Spinal cord (tissue), 10 donors: ENCODE results near the gene RNF6. TPM values are rescaled to one million over a fixed set of nuclear protein-coding genes. Genes with fewer than 3 reads are reported as not detected.

Experiments used
- DNase-seq, 6 donors: peaks; one replicate each; pipeline versions ENCODE4 v3.0.0 to v3.0.0-alpha.2; 2013 to 2015; ENCODE audit warnings: low spot score in 6 of 6, low read depth in 4 of 6
- H3K27ac ChIP-seq: one replicate; pipeline ENCODE4 v1.5.1; 2013; ENCODE audit warnings: low read depth, low read length, control low read depth
- H3K27me3 ChIP-seq: one replicate; pipeline ENCODE4 v1.6.1; 2013; ENCODE audit warnings: low read length; ENCODE audit not compliant: control insufficient read depth, insufficient read depth
- H3K36me3 ChIP-seq: one replicate; pipeline ENCODE4 v1.6.1; 2013; ENCODE audit warnings: low read length; ENCODE audit not compliant: control insufficient read depth, insufficient read depth
- H3K4me1 ChIP-seq: one replicate; pipeline ENCODE4 v1.6.1; 2013; ENCODE audit warnings: low read length; ENCODE audit not compliant: control insufficient read depth, insufficient read depth
- H3K4me3 ChIP-seq: one replicate; pipeline ENCODE4 v1.5.1; 2013; ENCODE audit warnings: low read depth, low read length, control low read depth
- H3K9me3 ChIP-seq: one replicate; pipeline ENCODE4 v1.6.1; 2013; ENCODE audit warnings: low read length; ENCODE audit not compliant: control insufficient read depth, insufficient read depth
- WGBS: methylation state at CpG from one replicate; pipeline ENCODE4 v1.1.5; 2013; ENCODE audit warnings: missing lambda C conversion rate; ENCODE audit not compliant: insufficient coverage; 5-methylcytosine and 5-hydroxymethylcytosine counted together
- polyA plus RNA-seq, 2 donors: library from polyadenylated mRNA; unstranded; fragments of 120-200 nt; gene quantifications; one replicate each; pipeline ENCODE4 v1.2.1, GENCODE V29; 2013; ENCODE audit not compliant: insufficient read length in 2 of 2
- total RNA-seq, 2 donors: library from RNA; depleted of rRNA in 1 of 2; stranded (reverse); fragments of 120-200 nt in 1 of 2; fragments of >200 nt in 1 of 2; gene quantifications; one replicate each; pipeline versions ENCODE4 v1.2.3 to v1.2.4, GENCODE V29; 2013 to 2014
- donor health status: healthy.

Gene RNF6
- total and polyA plus RNA-seq, 4 donors: 17.9 to 32.1 (median 24.7) TPM

DNA sequence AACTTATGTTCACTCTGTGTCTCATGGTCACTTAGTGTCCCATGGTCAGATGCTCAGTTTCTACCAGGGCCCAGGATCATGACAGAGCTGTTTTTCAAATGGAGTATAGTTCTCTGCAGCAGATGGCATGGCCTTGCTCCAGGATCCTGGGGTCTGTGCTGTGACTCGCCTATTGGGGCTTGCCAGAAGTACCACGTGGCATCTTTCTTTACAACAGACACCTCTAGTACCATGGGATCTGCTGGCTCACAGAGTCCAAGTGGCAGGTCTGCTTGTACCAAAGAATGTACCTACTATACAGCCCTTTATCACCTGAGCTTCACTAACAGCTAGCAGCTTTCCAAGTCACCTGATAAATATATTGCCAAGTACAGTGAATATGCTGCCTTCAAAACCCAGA lies 6.0 kb upstream of the RNF6 start:
- no peaks in the 10 kb centered on the region for H3K9me3 ChIP-seq
- H3K27me3 ChIP-seq: no peaks in the 10 kb centered on the region
- H3K4me1 ChIP-seq: no peaks in the 10 kb centered on the region
- 34% methylated on average over 2 of the region's 2 CpGs for WGBS
- H3K4me3 ChIP-seq: no peak overlapping the region
- no peak overlapping the region for H3K27ac ChIP-seq
- peak in 2 of 6 donors; percentile 37 to 78 for DNase-seq
- no peaks in the 10 kb centered on the region for H3K36me3 ChIP-seq

DNA sequence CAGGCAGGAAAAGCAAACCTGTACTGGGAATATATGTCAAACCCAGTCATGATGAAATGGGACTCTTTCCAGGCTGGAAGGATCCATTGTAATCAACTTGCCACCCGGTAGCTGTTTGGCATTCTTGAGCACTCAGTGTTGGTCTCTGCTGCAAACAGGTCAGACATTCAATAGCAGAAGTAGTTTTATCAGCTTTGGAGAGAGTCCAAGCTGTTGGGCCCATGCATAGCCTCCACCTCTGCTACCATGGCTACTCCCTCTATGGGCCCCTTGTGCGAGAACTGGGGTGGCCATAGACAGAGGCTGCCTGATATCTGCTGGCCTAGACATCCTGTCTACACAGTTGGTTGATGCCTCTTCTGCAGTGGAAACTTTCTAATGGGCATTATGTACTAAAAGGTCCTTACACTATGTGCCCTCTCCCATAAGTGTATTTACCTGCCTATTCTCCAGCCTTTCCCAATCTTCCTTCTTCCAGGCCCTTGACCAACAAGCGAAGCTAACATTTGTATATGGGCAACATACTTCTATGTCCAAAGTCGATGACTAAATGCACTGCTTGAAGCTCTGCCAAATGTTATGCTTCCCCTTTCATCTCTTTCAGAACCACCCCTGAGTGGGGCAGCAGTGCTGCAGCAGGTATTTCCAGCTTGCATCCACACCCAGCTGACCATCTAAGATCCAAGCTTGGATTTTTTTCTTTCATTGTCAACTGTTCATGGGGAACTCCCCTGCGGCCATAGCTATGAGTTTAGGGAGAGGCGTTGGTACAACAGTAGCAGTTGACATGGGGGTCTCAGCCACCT lies 5.3 kb upstream of the RNF6 start:
- WGBS: 66% methylated on average over 5 of the region's 6 CpGs
- H3K36me3 ChIP-seq: no peaks in the 10 kb centered on the region
- H3K27ac ChIP-seq: no peak overlapping the region
- DNase-seq: no peak
- no peaks in the 10 kb centered on the region for H3K9me3 ChIP-seq
- no peak overlapping the region for H3K4me3 ChIP-seq
- peaks cover 3% of the 10 kb centered on the region for H3K4me1 ChIP-seq
- no peaks in the 10 kb centered on the region for H3K27me3 ChIP-seq

DNA sequence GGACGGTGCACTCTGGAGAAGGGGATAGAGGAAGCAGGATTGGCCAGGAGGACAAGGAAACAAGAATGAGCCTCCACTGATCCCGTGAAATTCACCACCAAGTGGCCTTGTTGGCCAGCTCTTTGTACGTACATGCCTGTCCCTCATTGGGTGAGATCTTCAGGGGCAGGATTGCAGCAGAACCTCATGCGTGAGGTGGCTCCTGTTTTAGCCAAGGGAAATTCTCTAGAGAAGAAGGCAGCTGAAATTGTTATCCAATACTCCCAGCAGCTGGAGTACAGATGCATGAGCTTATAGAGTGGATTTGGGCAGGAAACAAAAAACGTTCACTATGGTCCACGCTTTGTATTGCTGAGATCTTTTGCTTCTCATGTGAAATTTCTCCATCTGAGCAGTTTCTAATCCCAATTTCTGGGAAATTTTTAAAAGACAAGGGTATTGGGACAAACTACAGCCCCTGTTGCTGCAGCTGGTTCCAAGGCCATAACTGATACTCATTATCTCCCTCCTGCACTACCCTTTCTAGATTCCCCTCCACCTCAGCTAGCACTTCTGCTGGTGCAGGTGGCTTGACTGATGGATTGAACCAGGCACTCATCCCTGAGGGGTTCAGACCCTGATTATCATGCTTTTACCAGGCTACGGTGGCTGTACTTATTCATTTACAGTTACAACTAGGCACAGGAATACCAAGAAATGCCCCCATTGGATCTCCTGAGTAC lies 3.9 kb upstream of the RNF6 start:
- H3K36me3 ChIP-seq: no peaks in the 10 kb centered on the region
- no peak for DNase-seq
- H3K4me3 ChIP-seq: no peak overlapping the region
- H3K27ac ChIP-seq: no peak overlapping the region
- peaks cover 3% of the 10 kb centered on the region for H3K4me1 ChIP-seq
- no peaks in the 10 kb centered on the region for H3K9me3 ChIP-seq
- no peaks in the 10 kb centered on the region for H3K27me3 ChIP-seq
- WGBS: 75% methylated on average over 5 of the region's 7 CpGs

DNA sequence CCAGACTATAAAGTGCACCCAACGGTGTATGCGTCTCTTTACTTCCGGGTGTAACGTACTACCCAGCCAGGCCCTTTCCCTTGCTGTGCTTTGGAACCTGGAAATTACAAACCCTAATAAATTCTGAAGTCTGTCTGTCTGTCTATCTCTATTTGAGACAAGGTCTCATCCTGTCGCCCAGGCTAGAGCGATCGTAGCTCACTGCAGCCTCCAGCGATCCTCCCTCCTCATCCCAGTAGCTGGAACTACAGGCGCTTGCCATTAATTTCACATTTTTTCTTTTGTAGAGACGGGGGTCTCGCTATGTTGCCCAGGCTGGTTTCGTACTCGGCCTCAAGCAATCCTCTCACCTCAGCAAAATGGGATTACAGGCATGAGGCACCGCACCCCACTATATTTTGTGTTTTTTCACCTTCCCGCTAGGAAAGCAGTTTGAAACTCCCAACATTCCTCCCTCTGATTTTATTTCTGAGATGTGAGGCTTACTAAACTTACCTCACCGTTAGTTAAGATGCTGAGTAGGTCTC lies 469 bp upstream of the RNF6 start:
- 8% methylated on average over 14 of the region's 16 CpGs for WGBS
- Histone ChIP-seq H3K4me1 (peaks cover 3% of the 10 kb centered on the region), H3K27ac (peak overlapping the region; percentile 96), H3K27me3 (no peaks in the 10 kb centered on the region), H3K36me3 (peaks cover 4% of the 10 kb centered on the region), H3K4me3 (peak overlapping the region; percentile 85), H3K9me3 (no peaks in the 10 kb centered on the region)
- no peak for DNase-seq

DNA sequence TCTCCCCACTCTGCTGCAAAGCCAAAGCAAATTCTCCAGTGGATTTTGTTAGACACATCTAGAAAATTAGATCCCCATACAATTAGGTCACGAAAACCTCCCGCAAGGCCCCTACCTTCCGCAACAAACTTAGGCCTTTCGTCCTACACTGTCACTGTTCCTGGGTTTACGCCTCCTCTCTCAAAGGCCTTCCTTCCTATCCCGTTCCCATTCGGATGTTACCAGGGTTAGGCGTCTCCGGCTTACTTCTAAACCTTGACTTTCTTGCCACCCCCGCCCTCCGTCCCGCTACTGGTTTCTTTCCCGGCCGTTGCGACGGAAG lies 754 bp downstream of the RNF6 start:
- H3K36me3 ChIP-seq: peaks cover 8% of the 10 kb centered on the region
- under 1% methylated on average over 16 of the region's 16 CpGs for WGBS
- no peaks in the 10 kb centered on the region for H3K9me3 ChIP-seq
- peak overlapping the region; percentile 85 for H3K4me3 ChIP-seq
- peaks cover 3% of the 10 kb centered on the region for H3K4me1 ChIP-seq
- peak overlapping the region; percentile 96 for H3K27ac ChIP-seq
- DNase-seq: no peak
- no peaks in the 10 kb centered on the region for H3K27me3 ChIP-seq

DNA sequence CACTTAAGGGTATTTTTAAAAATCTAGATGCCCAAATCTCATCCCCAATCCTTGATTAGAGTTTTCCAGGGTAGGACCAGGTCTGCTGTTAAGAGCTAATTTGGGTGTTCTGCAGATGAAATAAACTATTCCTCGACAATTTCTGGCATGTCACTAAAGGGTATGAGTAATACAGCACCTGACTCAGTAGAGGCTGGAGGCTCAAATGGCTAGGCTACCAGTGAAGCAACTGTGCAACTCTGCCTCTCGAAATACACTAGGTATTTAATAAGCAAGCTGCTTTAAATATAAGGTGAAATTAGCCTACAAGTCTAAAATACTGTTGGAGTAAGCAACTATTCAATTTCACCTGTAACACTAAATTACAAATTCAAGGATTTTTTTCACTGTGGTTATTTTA lies 1.5 kb downstream of the RNF6 start:
- no peaks in the 10 kb centered on the region for H3K9me3 ChIP-seq
- WGBS: 86% methylated on average over 1 of the region's 2 CpGs
- no peaks in the 10 kb centered on the region for H3K27me3 ChIP-seq
- no peak overlapping the region for H3K4me3 ChIP-seq
- peaks cover 3% of the 10 kb centered on the region for H3K4me1 ChIP-seq
- H3K27ac ChIP-seq: no peak overlapping the region
- DNase-seq: no peak
- H3K36me3 ChIP-seq: peaks cover 8% of the 10 kb centered on the region

DNA sequence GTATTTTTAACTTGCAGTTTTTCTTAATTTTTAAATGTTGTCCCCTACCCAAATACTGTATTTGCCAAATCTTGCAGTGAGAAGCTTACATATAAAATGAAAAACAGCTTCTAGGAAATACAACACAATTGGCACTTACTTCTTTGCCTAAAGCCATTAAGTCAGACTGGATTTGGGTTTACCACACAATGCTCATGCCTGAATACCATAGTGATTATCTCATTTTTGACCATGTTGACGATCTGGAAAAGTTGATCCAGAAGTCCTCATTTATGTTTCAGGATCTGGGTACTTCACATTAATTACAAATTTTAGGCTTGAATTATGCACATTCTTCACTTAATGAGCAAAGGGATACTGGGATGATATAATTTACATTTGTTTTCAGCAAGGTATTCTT lies 2.4 kb downstream of the RNF6 start:
- no CpG with 5 or more reads among the region's 1 CpG for WGBS
- no peaks in the 10 kb centered on the region for H3K9me3 ChIP-seq
- peaks cover 12% of the 10 kb centered on the region for H3K36me3 ChIP-seq
- DNase-seq: no peak
- no peak overlapping the region for H3K4me3 ChIP-seq
- H3K27ac ChIP-seq: no peak overlapping the region
- no peaks in the 10 kb centered on the region for H3K27me3 ChIP-seq
- H3K4me1 ChIP-seq: peaks cover 3% of the 10 kb centered on the region

DNA sequence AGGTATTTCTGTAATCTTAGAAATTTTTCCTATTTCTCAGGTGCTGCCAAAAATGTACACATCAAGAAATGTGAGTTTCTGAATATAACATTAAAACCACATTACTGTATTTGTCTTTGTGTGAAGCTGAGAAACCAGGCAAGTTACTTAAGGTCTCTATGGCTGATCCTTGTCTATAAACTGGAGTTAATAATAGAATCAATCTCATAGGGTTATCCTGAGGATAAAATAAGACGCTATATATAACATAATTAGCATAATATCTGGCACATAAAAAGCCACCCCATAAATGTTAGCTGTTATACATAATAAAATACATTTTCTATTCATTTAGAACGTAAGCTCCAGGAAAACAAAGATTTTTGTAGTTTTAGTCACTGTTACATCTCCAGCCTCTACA lies 6.1 kb downstream of the RNF6 start:
- no CpG with 5 or more reads among the region's 2 CpGs for WGBS
- H3K4me3 ChIP-seq: no peak overlapping the region
- H3K4me1 ChIP-seq: no peaks in the 10 kb centered on the region
- no peaks in the 10 kb centered on the region for H3K27me3 ChIP-seq
- H3K27ac ChIP-seq: no peak overlapping the region
- peaks cover 24% of the 10 kb centered on the region for H3K36me3 ChIP-seq
- no peaks in the 10 kb centered on the region for H3K9me3 ChIP-seq
- no peak for DNase-seq

DNA sequence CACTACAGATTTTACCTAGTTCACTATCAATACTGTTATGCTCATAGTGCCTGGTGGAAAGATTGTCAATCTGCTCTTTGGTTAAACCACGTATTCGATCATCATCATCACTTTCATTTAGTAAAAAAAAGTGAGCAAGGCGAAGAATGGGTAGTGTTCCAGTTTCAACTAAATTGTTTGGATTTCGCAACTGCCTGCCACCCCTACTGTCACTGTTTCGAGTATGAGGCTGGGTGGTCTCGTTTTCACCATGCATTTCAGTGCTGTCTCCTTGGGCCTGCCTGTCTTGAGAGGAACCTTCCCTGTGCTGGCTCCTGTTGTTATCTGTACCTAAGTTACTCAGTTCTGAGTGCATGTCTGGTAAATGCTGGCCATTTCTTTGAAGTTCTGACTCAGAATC lies 8.1 kb downstream of the RNF6 start:
- Histone ChIP-seq H3K36me3 (peaks cover 24% of the 10 kb centered on the region), H3K27ac (no peak overlapping the region), H3K27me3 (no peaks in the 10 kb centered on the region), H3K4me3 (no peak overlapping the region), H3K9me3 (no peaks in the 10 kb centered on the region), H3K4me1 (no peaks in the 10 kb centered on the region)
- WGBS: 95% methylated on average over 3 of the region's 6 CpGs
- DNase-seq: no peak

DNA sequence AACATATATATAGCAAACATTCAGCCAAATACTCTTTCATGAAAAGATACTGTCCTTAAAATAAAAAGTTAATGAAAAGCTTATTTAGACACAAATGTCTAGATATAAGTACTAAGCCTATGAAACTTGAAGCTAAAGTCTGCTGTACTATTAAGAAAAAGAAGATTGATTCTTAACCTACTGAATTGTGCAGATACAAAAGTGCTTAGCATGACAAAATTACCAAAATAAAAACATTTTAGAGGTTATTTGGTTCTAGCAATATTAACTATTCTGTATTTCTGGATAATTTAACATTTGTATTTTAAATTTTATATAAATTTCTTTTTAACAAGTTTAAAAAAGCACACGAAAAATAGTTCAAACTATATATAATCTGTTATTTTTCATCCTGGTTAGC lies 8.8 kb downstream of the RNF6 start:
- no peak overlapping the region for H3K4me3 ChIP-seq
- H3K36me3 ChIP-seq: peaks cover 24% of the 10 kb centered on the region
- DNase-seq: no peak
- H3K9me3 ChIP-seq: no peaks in the 10 kb centered on the region
- H3K27me3 ChIP-seq: no peaks in the 10 kb centered on the region
- no peak overlapping the region for H3K27ac ChIP-seq
- no peaks in the 10 kb centered on the region for H3K4me1 ChIP-seq
- no CpG with 5 or more reads among the region's 1 CpG for WGBS
